Measurements from ENCODE around the gene ADAT1. TPM values are rescaled to one million over a fixed set of nuclear protein-coding genes. Genes with fewer than 3 reads are reported as not detected.

The ADAT1 gene
- total and polyA plus RNA-seq, 4 donors = 13.2 to 42.3 (median 18.5) TPM

GRCh38 chr16:75590920-75591843, 31.9 kb downstream of the ADAT1 start (continued):
- TF ChIP-seq, protein P1, sequence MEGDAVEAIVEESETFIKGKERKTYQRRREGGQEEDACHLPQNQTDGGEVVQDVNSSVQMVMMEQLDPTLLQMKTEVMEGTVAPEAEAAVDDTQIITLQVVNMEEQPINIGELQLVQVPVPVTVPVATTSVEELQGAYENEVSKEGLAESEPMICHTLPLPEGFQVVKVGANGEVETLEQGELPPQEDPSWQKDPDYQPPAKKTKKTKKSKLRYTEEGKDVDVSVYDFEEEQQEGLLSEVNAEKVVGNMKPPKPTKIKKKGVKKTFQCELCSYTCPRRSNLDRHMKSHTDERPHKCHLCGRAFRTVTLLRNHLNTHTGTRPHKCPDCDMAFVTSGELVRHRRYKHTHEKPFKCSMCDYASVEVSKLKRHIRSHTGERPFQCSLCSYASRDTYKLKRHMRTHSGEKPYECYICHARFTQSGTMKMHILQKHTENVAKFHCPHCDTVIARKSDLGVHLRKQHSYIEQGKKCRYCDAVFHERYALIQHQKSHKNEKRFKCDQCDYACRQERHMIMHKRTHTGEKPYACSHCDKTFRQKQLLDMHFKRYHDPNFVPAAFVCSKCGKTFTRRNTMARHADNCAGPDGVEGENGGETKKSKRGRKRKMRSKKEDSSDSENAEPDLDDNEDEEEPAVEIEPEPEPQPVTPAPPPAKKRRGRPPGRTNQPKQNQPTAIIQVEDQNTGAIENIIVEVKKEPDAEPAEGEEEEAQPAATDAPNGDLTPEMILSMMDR (IDR thresholded peaks at IDR 0.05; ENCODE audit: low read depth, low read length, missing input control) = no peak
- no peak for TF ChIP-seq NR2F2 (IDR thresholded peaks at IDR 0.05)
- TF ChIP-seq FOXA2 (IDR thresholded peaks at IDR 0.05) = no peak
- TF ChIP-seq FOXA1 (IDR thresholded peaks at IDR 0.05) = no peak
- TF ChIP-seq GABPA (IDR thresholded peaks at IDR 0.05 in 1 of 2, conservative IDR thresholded peaks at IDR 0.05 in 1 of 2) = no peak
- no peak for TF ChIP-seq HNF4A (conservative IDR thresholded peaks at IDR 0.05)
- no peak for TF ChIP-seq RAD21 (IDR thresholded peaks at IDR 0.05)

GRCh38 chr16:75589306-75589705, 33.8 kb downstream of the ADAT1 start:
- Histone ChIP-seq H3K9ac (ENCODE audit: low read depth in 1 of 2, low read length in 2 of 2) (no peak overlapping the region), H3K9me3 (ENCODE audit: control insufficient read depth in 4 of 4, low read length in 3 of 4) (no peaks in the 10 kb centered on the region), H3K4me3 (ENCODE audit: low read depth in 1 of 3, low read length in 3 of 3) (no peak overlapping the region), H3K27ac (ENCODE audit: low read depth in 1 of 2, low read length in 2 of 2) (no peak overlapping the region), H3K27me3 (ENCODE audit: control insufficient read depth in 4 of 4, insufficient read depth in 4 of 4, low read length in 3 of 4) (no peaks in the 10 kb centered on the region), H3K4me1 (ENCODE audit: control insufficient read depth in 4 of 4, insufficient read depth in 4 of 4, low read length in 3 of 4) (no peaks in the 10 kb centered on the region), H3K36me3 (ENCODE audit: control insufficient read depth in 4 of 4, insufficient read depth in 3 of 4, low read depth in 1 of 4, low read length in 3 of 4) (no peaks in the 10 kb centered on the region)
- TF ChIP-seq, protein P1 (IDR thresholded peaks at IDR 0.05; ENCODE audit: low read depth, low read length, missing input control) = no peak
- no peak for TF ChIP-seq RAD21 (IDR thresholded peaks at IDR 0.05)
- TF ChIP-seq GABPA (IDR thresholded peaks at IDR 0.05 in 1 of 2, conservative IDR thresholded peaks at IDR 0.05 in 1 of 2) = no peak
- TF ChIP-seq ZBTB33 (IDR thresholded peaks at IDR 0.05) = no peak
- no peak for TF ChIP-seq HNF4G (IDR thresholded peaks at IDR 0.05)
- TF ChIP-seq MAX (IDR thresholded peaks at IDR 0.05) = no peak
- TF ChIP-seq REST (IDR thresholded peaks at IDR 0.05) = no peak
- TF ChIP-seq FOXA1 (IDR thresholded peaks at IDR 0.05) = no peak
- TF ChIP-seq RXRA (IDR thresholded peaks at IDR 0.05) = no peak
- no peak for TF ChIP-seq YY1 (IDR thresholded peaks at IDR 0.05)
- TF ChIP-seq SP1 (IDR thresholded peaks at IDR 0.05) = no peak
- no peak for TF ChIP-seq HNF4A (conservative IDR thresholded peaks at IDR 0.05)
- TF ChIP-seq JUND (IDR thresholded peaks at IDR 0.05) = no peak
- TF ChIP-seq EGR1 (IDR thresholded peaks at IDR 0.05; ENCODE audit: low read depth in 2 of 2) = no peak
- TF ChIP-seq, protein P2, sequence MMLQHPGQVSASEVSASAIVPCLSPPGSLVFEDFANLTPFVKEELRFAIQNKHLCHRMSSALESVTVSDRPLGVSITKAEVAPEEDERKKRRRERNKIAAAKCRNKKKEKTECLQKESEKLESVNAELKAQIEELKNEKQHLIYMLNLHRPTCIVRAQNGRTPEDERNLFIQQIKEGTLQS (IDR thresholded peaks at IDR 0.05) = no peak
- no peak for TF ChIP-seq FOXA2 (IDR thresholded peaks at IDR 0.05)
- no peak for TF ChIP-seq NR2F2 (IDR thresholded peaks at IDR 0.05)
- no peak for TF ChIP-seq TAF1 (conservative IDR thresholded peaks at IDR 0.05)
- 96% methylated on average over 3 of the region's 3 CpGs for WGBS
- no peak for DNase-seq (ENCODE audit: low spot score)

All from liver (tissue), 9 donors.